CD4-positive, alpha-beta T cell (primary cell): ENCODE results near the gene NSD2. TPM values are rescaled to one million over a fixed set of nuclear protein-coding genes. Genes with fewer than 3 reads are reported as not detected.

ENCODE experiments used
- ATAC-seq: fragments of 200-7000 bp; cut with Tn5 transposase; one replicate; pipeline ENCODE4 v1.10.0; 2022; ENCODE audit warnings: mild to moderate bottlenecking; ENCODE audit not compliant: poor library complexity
- CTCF ChIA-PET: fragments of 350-600 bp; sonication (Branson Sonifier 250); formaldehyde crosslinking; loops from one replicate; lab custom pipeline; 2021; ENCODE audit warnings: antibody characterized with exemption, inconsistent platforms; lab: Charles Lee
- POLR2A ChIA-PET: fragments of 350-600 bp; sonication (Branson Sonifier 250); formaldehyde crosslinking; loops from one replicate; lab custom pipeline; 2021; ENCODE audit warnings: antibody characterized with exemption, inconsistent platforms; lab: Charles Lee
- DNase-seq, 14 experiments: peaks; one replicate each; pipeline ENCODE4 v3.0.0-alpha.2; 2013 to 2020; ENCODE audit warnings: mixed read lengths in 2 of 14
- H3K27ac ChIP-seq, 2 donors: one replicate each; pipeline versions ENCODE4 v1.5.1 to v1.7.0; 2013; ENCODE audit warnings: low read length in 2 of 2, low read depth in 1 of 2, mild to moderate bottlenecking in 1 of 2
- H3K27me3 ChIP-seq, 2 experiments: 1 replicate in 1 of 2; 2 replicates in 1 of 2; pipeline versions ENCODE4 v1.6.1 to v1.7.0; 2013; ENCODE audit warnings: low read length in 2 of 2, control low read depth in 1 of 2, mild to moderate bottlenecking in 1 of 2, moderate library complexity in 1 of 2; ENCODE audit not compliant: insufficient read depth in 2 of 2, control insufficient read depth in 1 of 2
- H3K36me3 ChIP-seq: one replicate; pipeline ENCODE4 v1.6.1; 2013; ENCODE audit warnings: low read length, control low read depth; ENCODE audit not compliant: insufficient read depth
- H3K4me1 ChIP-seq: one replicate; pipeline ENCODE4 v1.6.1; 2013; ENCODE audit warnings: low read length, control low read depth; ENCODE audit not compliant: insufficient read depth
- H3K4me3 ChIP-seq: one replicate; pipeline ENCODE4 v1.5.1; 2013; ENCODE audit warnings: mild to moderate bottlenecking, low read length, moderate library complexity
- H3K9me3 ChIP-seq, 2 experiments: 1 replicate in 1 of 2; 2 replicates in 1 of 2; pipeline versions ENCODE4 v1.6.1 to v1.7.0; 2013; ENCODE audit warnings: low read length in 2 of 2, mild to moderate bottlenecking in 2 of 2, control low read depth in 1 of 2, moderate library complexity in 1 of 2; ENCODE audit not compliant: control insufficient read depth in 1 of 2, insufficient read depth in 1 of 2
- H3K27ac Mint-ChIP-seq: one replicate; pipeline ENCODE4 v1.8.0; 2020; ENCODE audit warnings: mixed read lengths
- H3K27me3 Mint-ChIP-seq: one replicate; pipeline ENCODE4 v1.8.0; 2021; ENCODE audit warnings: mixed read lengths
- H3K36me3 Mint-ChIP-seq: one replicate; pipeline ENCODE4 v1.8.0; 2021; ENCODE audit warnings: low read depth, mixed read lengths
- H3K4me1 Mint-ChIP-seq: one replicate; pipeline ENCODE4 v1.8.0; 2021; ENCODE audit warnings: low read depth, mixed read lengths
- H3K4me3 Mint-ChIP-seq: one replicate; pipeline ENCODE4 v1.8.0; 2020; ENCODE audit warnings: mild to moderate bottlenecking, mixed read lengths
- H3K9me3 Mint-ChIP-seq: one replicate; pipeline ENCODE4 v1.8.0; 2020; ENCODE audit warnings: mixed read lengths
- intact Hi-C, 2 experiments: fragments of 100-400 bp; cut with DNase I in 1 of 2; cut with micrococcal nuclease in 1 of 2; formaldehyde crosslinking; loops; one replicate each; pipeline versions ENCODE4 v1.15.1 to v1.9.0; 2023 to 2025; cut with DNase I, micrococcal nuclease
- total RNA-seq, 174 experiments: library from RNA in 2 of 174; stranded (reverse) in 2 of 174; gene quantifications; one replicate each; pipeline ENCODE4 v1.2.3 and lab custom pipeline; 2021 to 2026
- TF ChIP-seq, protein P1 (sequence below): fragments of 200-600 bp; IDR thresholded peaks from one replicate; pipeline ENCODE4 v1.8.0; 2022; ENCODE audit warnings: antibody characterized with exemption, mild to moderate bottlenecking

The NSD2 gene
- total RNA-seq, 2 experiments from 2014 or later: 42.4 to 45.8 TPM

DNA sequence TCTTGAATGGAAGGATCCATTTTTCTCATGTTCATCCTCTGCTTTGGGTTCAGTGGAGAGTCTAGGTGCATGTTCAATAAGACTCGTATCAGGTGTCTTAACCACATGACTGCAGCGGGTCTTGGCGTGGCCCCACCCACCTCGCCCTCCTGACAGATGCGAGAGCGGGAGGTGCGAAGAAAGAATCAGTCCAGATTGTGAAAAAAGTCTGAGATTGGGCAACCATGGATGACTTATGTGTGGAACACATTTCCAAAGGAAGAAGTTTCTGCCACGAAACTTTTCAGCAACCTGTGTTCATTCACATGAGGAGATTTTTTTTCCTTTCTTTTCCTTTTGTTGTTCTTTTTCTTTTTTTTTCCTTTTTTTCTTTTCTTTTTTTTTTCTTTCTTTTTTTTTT lies 66.8 kb downstream of the NSD2 start:
- POLR2A ChIA-PET: no interaction called here
- no peak overlapping the region for H3K27ac Mint-ChIP-seq
- DNase-seq (no peak), ATAC-seq (no peak)
- CTCF ChIA-PET: no interaction called here
- H3K36me3 ChIP-seq: peaks cover 35% of the 10 kb centered on the region
- intact Hi-C loops: no loop called here
- TF ChIP-seq, protein P1, sequence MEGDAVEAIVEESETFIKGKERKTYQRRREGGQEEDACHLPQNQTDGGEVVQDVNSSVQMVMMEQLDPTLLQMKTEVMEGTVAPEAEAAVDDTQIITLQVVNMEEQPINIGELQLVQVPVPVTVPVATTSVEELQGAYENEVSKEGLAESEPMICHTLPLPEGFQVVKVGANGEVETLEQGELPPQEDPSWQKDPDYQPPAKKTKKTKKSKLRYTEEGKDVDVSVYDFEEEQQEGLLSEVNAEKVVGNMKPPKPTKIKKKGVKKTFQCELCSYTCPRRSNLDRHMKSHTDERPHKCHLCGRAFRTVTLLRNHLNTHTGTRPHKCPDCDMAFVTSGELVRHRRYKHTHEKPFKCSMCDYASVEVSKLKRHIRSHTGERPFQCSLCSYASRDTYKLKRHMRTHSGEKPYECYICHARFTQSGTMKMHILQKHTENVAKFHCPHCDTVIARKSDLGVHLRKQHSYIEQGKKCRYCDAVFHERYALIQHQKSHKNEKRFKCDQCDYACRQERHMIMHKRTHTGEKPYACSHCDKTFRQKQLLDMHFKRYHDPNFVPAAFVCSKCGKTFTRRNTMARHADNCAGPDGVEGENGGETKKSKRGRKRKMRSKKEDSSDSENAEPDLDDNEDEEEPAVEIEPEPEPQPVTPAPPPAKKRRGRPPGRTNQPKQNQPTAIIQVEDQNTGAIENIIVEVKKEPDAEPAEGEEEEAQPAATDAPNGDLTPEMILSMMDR: no peak
- no peak overlapping the region for H3K4me3 ChIP-seq
- H3K4me1 Mint-ChIP-seq: no peaks in the 10 kb centered on the region
- no peaks in the 10 kb centered on the region for H3K27me3 ChIP-seq
- H3K9me3 ChIP-seq: no peaks in the 10 kb centered on the region
- H3K36me3 Mint-ChIP-seq: peaks cover 57% of the 10 kb centered on the region
- no peak overlapping the region for H3K27ac ChIP-seq
- H3K4me3 Mint-ChIP-seq: no peak overlapping the region
- no peaks in the 10 kb centered on the region for H3K27me3 Mint-ChIP-seq
- no peaks in the 10 kb centered on the region for H3K9me3 Mint-ChIP-seq
- H3K4me1 ChIP-seq: no peaks in the 10 kb centered on the region

DNA sequence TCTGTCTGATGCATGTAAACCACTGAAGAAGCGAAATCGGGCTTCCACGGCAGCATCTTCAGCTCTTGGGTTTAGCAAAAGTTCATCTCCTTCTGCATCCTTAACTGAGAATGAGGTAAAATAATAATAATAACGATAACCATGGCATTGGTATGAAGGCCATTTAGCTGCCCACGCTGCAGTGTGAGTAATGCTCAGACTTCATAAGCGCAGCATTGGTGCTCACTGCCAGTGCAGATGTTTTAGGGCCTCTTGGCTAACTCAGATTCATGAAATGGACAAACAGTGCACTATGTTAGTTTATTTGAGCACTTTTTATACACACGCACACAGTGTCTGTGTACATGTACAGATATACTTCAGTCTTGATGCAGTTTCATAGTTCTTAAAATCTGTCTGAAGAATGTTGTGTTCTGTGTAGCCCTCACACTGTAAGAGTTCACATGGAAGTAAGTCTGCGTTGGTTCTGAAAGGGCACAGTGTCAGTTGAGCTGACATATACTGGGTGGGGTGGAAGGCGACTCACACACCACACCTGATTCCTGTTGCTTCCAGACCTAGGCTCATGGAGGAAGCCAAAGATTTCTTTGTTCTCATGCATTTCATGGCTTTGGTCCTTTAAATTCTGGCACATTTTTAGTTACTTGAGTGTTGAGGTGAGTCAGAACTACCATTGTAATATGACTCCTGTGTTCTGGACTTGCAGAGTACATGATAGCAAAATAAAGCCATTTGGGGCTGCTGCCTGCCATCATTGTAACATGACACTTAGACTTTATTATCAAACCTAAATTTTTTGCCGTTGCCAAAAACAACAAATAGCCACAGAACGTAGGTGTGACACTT lies 68.7 kb downstream of the NSD2 start:
- Mint-ChIP-seq H3K4me3 (no peak overlapping the region), H3K4me1 (no peaks in the 10 kb centered on the region), H3K27me3 (no peaks in the 10 kb centered on the region), H3K27ac (no peak overlapping the region), H3K9me3 (no peaks in the 10 kb centered on the region), H3K36me3 (peaks cover 61% of the 10 kb centered on the region)
- intact Hi-C loops: no loop called here
- TF ChIP-seq, protein P1: no peak
- Histone ChIP-seq H3K4me3 (no peak overlapping the region), H3K4me1 (no peaks in the 10 kb centered on the region), H3K9me3 (no peaks in the 10 kb centered on the region), H3K27ac (no peak overlapping the region), H3K27me3 (no peaks in the 10 kb centered on the region), H3K36me3 (peaks cover 34% of the 10 kb centered on the region)
- ATAC-seq (no peak), DNase-seq (no peak)
- POLR2A ChIA-PET: no interaction called here
- CTCF ChIA-PET: no interaction called here

DNA sequence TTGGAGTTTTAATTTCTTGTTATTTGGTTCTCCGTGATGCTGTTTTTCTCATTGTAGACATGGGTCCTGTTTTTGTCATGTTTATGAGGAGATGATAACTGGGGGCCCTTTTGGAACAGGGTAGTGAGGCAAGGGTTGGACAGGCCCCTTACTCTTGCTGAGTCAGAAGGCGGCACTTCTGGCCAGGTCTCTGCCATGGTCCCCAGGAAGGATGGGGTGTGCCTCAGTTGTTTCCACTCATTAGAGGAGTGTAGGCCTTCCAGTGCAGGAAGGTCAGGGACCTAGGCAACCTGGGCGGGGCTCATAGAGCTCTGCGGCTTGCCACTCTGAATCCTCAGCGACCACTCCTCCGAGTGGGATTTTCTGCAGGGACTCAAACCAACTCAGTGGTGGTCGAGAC lies 69.4 kb downstream of the NSD2 start:
- POLR2A ChIA-PET: no interaction called here
- Mint-ChIP-seq H3K4me3 (no peak overlapping the region), H3K4me1 (no peaks in the 10 kb centered on the region), H3K27me3 (no peaks in the 10 kb centered on the region), H3K36me3 (peaks cover 62% of the 10 kb centered on the region), H3K9me3 (no peaks in the 10 kb centered on the region), H3K27ac (no peak overlapping the region)
- Histone ChIP-seq H3K9me3 (no peaks in the 10 kb centered on the region), H3K4me3 (no peak overlapping the region), H3K27me3 (no peaks in the 10 kb centered on the region), H3K4me1 (no peaks in the 10 kb centered on the region), H3K36me3 (peaks cover 27% of the 10 kb centered on the region), H3K27ac (no peak overlapping the region)
- DNase-seq (no peak), ATAC-seq (no peak)
- intact Hi-C loops: no loop called here
- CTCF ChIA-PET: no interaction called here
- TF ChIP-seq, protein P1: no peak
